Measurements from ENCODE around the gene CACNB2.

GRCh38 chr10:18404530-18404929 is 264.3 kb downstream of the CACNB2 start:
- no peak for TF ChIP-seq CTCF (IDR thresholded peaks at IDR 0.05)
- no peak for TF ChIP-seq EZH2 (IDR thresholded peaks at IDR 0.05)

Data from neural progenitor cell (in vitro differentiated cells).